BLaER1 (cell line): ENCODE measurements around the gene VMP1.
A peak's percentile ranks its signal among the peaks of the same experiment; 100 is the strongest.
"Not testable (repeated sequence)": the region's sequence is repeated elsewhere in the genome, so short reads cannot be mapped to it uniquely, and the experiment has no call there.

Experiments used
- H3K27ac ChIP-seq: shearing (Covaris generic); formaldehyde crosslinking; 2 replicates; pipeline ENCODE4 v1.8.1; 2022
- H3K27me3 ChIP-seq: shearing (Covaris generic); formaldehyde crosslinking; 2 replicates; pipeline ENCODE4 v1.8.1; 2022
- H3K36me3 ChIP-seq: shearing (Covaris generic); formaldehyde crosslinking; 2 replicates; pipeline ENCODE4 v1.8.1; 2022
- H3K4me1 ChIP-seq: shearing (Covaris generic); formaldehyde crosslinking; 2 replicates; pipeline ENCODE4 v1.8.1; 2022
- H3K4me2 ChIP-seq: shearing (Covaris generic); formaldehyde crosslinking; 2 replicates; pipeline ENCODE4 v1.8.1; 2022
- H3K4me3 ChIP-seq: shearing (Covaris generic); formaldehyde crosslinking; 2 replicates; pipeline ENCODE4 v1.8.1; 2022
- H3K9ac ChIP-seq: shearing (Covaris generic); formaldehyde crosslinking; 2 replicates; pipeline ENCODE4 v1.8.1; 2022
- H3K9me3 ChIP-seq: shearing (Covaris generic); formaldehyde crosslinking; 2 replicates; pipeline ENCODE4 v1.8.1; 2022
- H4K20me1 ChIP-seq: shearing (Covaris generic); formaldehyde crosslinking; 2 replicates; pipeline ENCODE4 v1.8.1; 2022
- Cebpa-rat ChIP-seq: shearing (Covaris generic); IDR thresholded peaks from 2 replicates; pipeline ENCODE4 v1.8.1; 2022

VMP1 gene

GRCh38 chr17:59786536-59787319, 79.3 kb downstream of the VMP1 start:
- peak overlapping the region; percentile 58 for H3K9ac ChIP-seq
- H3K4me2 ChIP-seq = peak overlapping the region; percentile 80
- H3K4me1 ChIP-seq = peaks cover 51% of the 10 kb centered on the region
- H3K9me3 ChIP-seq = no peaks in the 10 kb centered on the region
- H3K36me3 ChIP-seq = peaks cover 14% of the 10 kb centered on the region; the same call in 1 of the 2 replicates
- no peaks in the 10 kb centered on the region for H3K27me3 ChIP-seq
- no peaks in the 10 kb centered on the region for H4K20me1 ChIP-seq
- no peak overlapping the region for H3K4me3 ChIP-seq
- peak overlapping the region; percentile 80 for H3K27ac ChIP-seq
- TF ChIP-seq Cebpa-rat = peak; percentile 82

- H3K9ac ChIP-seq, H3K27ac ChIP-seq, H4K20me1 ChIP-seq, H3K4me2 ChIP-seq, H3K9me3 ChIP-seq, H3K4me3 ChIP-seq, H3K27me3 ChIP-seq: not testable (repeated sequence)
- peaks cover 29% of the 10 kb centered on the region for H3K36me3 ChIP-seq
- peaks cover 36% of the 10 kb centered on the region for H3K4me1 ChIP-seq
These were observed 82.4 kb downstream of the VMP1 start for GRCh38 chr17:59789849-59790248.

GRCh38 chr17:59790418-59790817, 83.0 kb downstream of the VMP1 start:
- H3K27ac ChIP-seq, H3K9me3 ChIP-seq, H3K4me3 ChIP-seq, H3K9ac ChIP-seq, H3K4me2 ChIP-seq, H4K20me1 ChIP-seq, H3K27me3 ChIP-seq: not testable (repeated sequence)
- Histone ChIP-seq H3K4me1 (peaks cover 31% of the 10 kb centered on the region), H3K36me3 (peaks cover 35% of the 10 kb centered on the region)

- H4K20me1 ChIP-seq = no peaks in the 10 kb centered on the region
- no peaks in the 10 kb centered on the region for H3K27me3 ChIP-seq
- H3K27ac ChIP-seq = no peak overlapping the region
- H3K4me1 ChIP-seq = peaks cover 31% of the 10 kb centered on the region
- H3K4me3 ChIP-seq = no peak overlapping the region
- peaks cover 35% of the 10 kb centered on the region for H3K36me3 ChIP-seq
- H3K9ac ChIP-seq = no peak overlapping the region
- H3K9me3 ChIP-seq = no peaks in the 10 kb centered on the region
- no peak overlapping the region for H3K4me2 ChIP-seq
- TF ChIP-seq Cebpa-rat = no peak
These were observed 83.5 kb downstream of the VMP1 start for GRCh38 chr17:59790910-59791309.

DNA sequence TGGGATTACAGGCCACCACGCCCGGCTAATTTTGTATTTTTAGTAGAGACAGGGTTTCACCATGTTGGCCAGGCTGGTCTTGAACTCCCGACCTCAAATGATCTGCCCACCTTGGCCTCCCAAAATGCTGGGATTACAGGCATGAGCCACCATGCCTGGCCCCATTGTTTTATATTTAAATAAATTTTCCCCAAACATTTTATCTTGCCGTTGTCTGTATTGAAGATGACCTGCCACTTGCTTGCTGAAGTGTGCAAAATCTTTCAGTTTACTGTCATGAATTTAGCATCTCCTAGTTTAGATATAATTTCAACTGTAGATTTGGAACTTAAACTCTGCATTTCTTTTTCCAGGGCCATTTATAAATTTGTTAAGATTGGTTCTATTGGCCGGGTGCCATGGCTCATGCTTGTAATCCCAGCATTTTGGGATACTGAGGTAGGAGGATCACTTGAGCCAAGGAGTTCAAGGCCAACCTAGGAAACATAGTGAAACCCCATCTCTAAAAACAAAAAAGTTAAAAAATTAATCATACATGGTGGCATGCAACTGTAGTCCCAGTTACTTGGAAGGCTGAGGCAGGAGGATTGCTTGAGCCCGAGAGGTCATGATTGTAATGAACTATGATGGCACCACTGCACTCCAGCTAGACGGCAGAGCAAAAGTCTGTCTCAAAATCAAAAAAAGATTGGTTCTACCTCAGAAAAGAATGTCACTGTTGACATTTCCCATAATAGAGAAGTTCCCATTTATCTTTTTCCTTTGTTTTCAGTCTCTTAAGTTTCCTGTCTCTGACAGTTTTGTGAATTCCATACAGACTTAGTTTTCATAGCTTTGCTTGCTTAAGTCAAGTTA, 84.4 kb downstream of the VMP1 start:
- H3K4me3 ChIP-seq = no peak overlapping the region
- H4K20me1 ChIP-seq = no peaks in the 10 kb centered on the region
- H3K4me1 ChIP-seq = peaks cover 31% of the 10 kb centered on the region
- H3K9me3 ChIP-seq = no peaks in the 10 kb centered on the region
- no peak for TF ChIP-seq Cebpa-rat
- H3K36me3 ChIP-seq = peaks cover 35% of the 10 kb centered on the region
- no peak overlapping the region for H3K4me2 ChIP-seq
- H3K27me3 ChIP-seq = no peaks in the 10 kb centered on the region
- H3K27ac ChIP-seq = no peak overlapping the region
- H3K9ac ChIP-seq = no peak overlapping the region

- not testable (repeated sequence) for H3K9me3 ChIP-seq, H3K27me3 ChIP-seq, H3K4me2 ChIP-seq, H4K20me1 ChIP-seq, H3K9ac ChIP-seq, H3K4me3 ChIP-seq, H3K27ac ChIP-seq
- Histone ChIP-seq H3K36me3 (peaks cover 35% of the 10 kb centered on the region), H3K4me1 (peaks cover 28% of the 10 kb centered on the region)
These were observed 85.0 kb downstream of the VMP1 start for GRCh38 chr17:59792458-59792823.

- H4K20me1 ChIP-seq = no peaks in the 10 kb centered on the region
- no peak overlapping the region for H3K27ac ChIP-seq
- no peak overlapping the region for H3K9ac ChIP-seq
- no peak for TF ChIP-seq Cebpa-rat
- H3K4me3 ChIP-seq = no peak overlapping the region
- H3K27me3 ChIP-seq = no peaks in the 10 kb centered on the region
- peaks cover 24% of the 10 kb centered on the region for H3K4me1 ChIP-seq
- H3K36me3 ChIP-seq = peaks cover 35% of the 10 kb centered on the region
- no peak overlapping the region for H3K4me2 ChIP-seq
- H3K9me3 ChIP-seq = no peaks in the 10 kb centered on the region
These were observed 85.8 kb downstream of the VMP1 start for GRCh38 chr17:59793205-59793604.

DNA sequence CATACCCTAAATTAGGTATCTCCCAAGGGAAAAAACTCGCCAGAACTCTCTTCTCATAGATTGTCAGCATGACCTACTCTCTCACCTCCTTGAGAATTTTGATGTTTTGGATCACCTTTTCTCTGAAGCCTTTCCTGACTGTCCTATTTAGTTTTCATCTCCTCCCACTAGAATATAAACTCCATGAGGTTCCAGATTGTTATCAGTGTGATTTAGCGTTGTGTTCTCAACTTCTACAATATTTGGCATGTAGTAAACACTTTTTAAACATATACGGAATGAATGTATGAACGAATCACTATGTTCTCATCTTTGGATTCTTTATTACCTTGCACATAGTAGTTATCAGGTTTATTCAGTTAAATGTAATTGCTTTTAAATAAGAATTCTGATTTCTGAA, 88.7 kb downstream of the VMP1 start:
- peaks cover 21% of the 10 kb centered on the region for H3K4me1 ChIP-seq

DNA sequence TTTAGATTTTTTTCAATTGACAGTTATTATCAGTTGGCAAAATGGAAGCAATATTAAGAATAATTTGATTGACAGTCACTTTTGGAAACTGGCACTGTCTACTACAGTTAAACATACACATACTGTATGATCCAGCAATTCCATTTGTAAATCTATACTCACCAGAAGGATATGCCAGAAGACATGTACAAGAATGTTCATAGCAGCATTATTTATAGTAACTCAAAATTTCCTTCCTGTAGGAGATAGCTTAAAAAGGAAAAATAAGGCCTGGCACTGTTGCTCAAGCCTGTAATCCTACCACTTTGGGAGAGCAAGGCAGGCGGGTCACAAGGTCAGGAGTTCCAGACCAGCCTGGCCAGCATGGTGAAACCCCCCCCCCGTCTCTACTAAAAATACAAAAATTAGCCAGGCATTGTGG, 89.3 kb downstream of the VMP1 start:
- no peak for TF ChIP-seq Cebpa-rat
- no peak overlapping the region for H3K27ac ChIP-seq
- no peaks in the 10 kb centered on the region for H3K9me3 ChIP-seq
- no peak overlapping the region for H3K9ac ChIP-seq
- no peaks in the 10 kb centered on the region for H3K27me3 ChIP-seq
- peak overlapping the region; percentile 28; the same call in 1 of the 2 replicates for H3K4me2 ChIP-seq
- H4K20me1 ChIP-seq = no peaks in the 10 kb centered on the region
- peaks cover 27% of the 10 kb centered on the region for H3K36me3 ChIP-seq
- peaks cover 21% of the 10 kb centered on the region for H3K4me1 ChIP-seq
- no peak overlapping the region for H3K4me3 ChIP-seq

More for the DNA sequence above, 88.7 kb downstream of the VMP1 start:
- H3K4me2 ChIP-seq = no peak overlapping the region
- no peak overlapping the region for H3K27ac ChIP-seq
- no peak overlapping the region for H3K4me3 ChIP-seq
- H4K20me1 ChIP-seq = no peaks in the 10 kb centered on the region
- TF ChIP-seq Cebpa-rat = no peak
- H3K27me3 ChIP-seq = no peaks in the 10 kb centered on the region
- no peaks in the 10 kb centered on the region for H3K9me3 ChIP-seq
- H3K36me3 ChIP-seq = peaks cover 28% of the 10 kb centered on the region
- no peak overlapping the region for H3K9ac ChIP-seq

GRCh38 chr17:59798111-59798510, 90.7 kb downstream of the VMP1 start:
- H3K4me3 ChIP-seq = no peak overlapping the region
- no peak for TF ChIP-seq Cebpa-rat
- no peak overlapping the region for H3K4me2 ChIP-seq
- H3K27ac ChIP-seq = no peak overlapping the region
- peaks cover 14% of the 10 kb centered on the region for H3K36me3 ChIP-seq
- H3K9ac ChIP-seq = no peak overlapping the region
- H3K9me3 ChIP-seq = no peaks in the 10 kb centered on the region
- no peaks in the 10 kb centered on the region for H4K20me1 ChIP-seq
- no peaks in the 10 kb centered on the region for H3K27me3 ChIP-seq
- H3K4me1 ChIP-seq = peaks cover 21% of the 10 kb centered on the region
